GM03348 (cell line): ENCODE data around the gene ANKRD13C.

Experiments used
- DNase-seq: peaks from one replicate; pipeline ENCODE4 v3.0.0; 2012; ENCODE audit warnings: low spot score

Gene ANKRD13C

GRCh38 chr1:70295749-70296148 is 58.8 kb downstream of the ANKRD13C start:
- DNase-seq, result no peak

- DNase-seq, result no peak
These were observed 61.2 kb downstream of the ANKRD13C start for GRCh38 chr1:70293186-70293843.

DNA sequence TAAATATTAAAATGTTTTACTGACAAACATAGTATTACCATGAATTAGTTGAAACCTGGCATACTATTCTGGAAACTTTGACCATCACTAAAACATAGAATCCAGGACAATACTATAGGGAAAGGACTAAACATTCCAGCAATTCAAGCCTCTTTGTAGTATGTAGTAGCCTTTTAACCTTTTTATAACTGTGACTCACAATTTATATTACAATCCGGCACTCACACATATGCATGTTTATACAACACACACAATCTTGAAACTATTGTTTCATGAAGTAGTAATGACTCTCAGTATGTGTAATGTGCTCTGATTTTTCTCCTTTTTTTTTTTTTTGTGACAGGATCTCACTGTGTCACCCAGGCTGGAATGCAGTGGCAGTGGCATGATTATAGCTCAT is 64.3 kb downstream of the ANKRD13C start:
- no peak for DNase-seq

DNA sequence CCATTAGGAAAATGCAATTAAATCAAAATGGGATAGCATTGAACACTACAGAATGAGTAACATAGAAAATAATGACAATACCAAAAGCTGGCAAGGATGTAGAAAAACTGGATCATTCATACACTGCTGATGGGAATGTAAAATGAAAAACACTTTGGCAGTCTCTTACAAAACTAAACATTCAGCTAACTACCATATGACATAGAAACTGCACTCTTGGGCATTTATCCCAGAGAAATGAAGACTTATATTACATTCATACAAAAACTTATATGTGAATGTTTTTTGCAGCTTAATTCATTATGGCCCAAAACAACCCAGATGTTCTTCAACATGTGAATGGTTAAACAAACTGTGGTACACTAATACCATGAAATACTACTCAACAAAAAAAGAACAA is 66.4 kb downstream of the ANKRD13C start:
- no peak for DNase-seq

GRCh38 chr1:70286453-70286852 is 68.1 kb downstream of the ANKRD13C start:
- DNase-seq, result no peak

DNA sequence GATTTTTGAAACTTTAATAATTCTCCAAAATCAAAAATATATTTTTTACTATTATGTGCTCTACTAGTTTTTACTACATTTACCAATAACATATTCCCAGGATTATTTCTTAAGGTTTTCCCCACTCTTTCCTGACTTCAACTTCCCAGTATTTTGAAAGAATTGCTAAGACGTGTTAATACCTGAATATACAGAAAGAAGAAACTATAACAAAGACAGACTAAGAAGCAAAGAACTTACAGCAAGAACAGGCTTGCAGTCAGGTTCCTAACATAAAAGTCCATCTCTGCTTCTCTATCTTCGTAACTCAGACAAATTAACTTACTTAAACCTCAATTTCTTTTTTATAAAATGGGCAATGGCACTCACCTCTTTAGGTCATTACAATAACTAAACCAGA is 70.2 kb downstream of the ANKRD13C start:
- no peak for DNase-seq

- DNase-seq, result no peak
These were observed 75.8 kb downstream of the ANKRD13C start for GRCh38 chr1:70278710-70279109.

DNA sequence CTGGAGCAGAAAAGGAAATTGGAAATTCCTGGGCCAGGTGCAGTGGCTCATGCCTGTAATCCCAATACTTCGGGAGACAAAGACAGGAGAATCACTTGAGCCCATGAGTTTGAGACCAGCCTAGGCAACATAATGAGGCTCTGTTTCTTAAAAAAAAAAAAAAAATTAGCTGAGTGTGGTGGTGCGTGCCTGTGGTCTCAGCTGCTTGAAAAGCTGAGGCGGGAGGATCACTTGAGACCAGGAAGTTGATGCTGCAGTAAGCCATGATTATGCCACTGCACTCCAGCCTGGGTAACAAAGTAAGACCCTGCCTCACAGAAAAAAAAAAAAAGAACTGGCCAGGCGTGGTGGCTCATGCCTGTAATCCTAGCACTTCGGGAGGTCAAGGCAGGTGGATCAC is 76.6 kb downstream of the ANKRD13C start:
- DNase-seq, result no peak

DNA sequence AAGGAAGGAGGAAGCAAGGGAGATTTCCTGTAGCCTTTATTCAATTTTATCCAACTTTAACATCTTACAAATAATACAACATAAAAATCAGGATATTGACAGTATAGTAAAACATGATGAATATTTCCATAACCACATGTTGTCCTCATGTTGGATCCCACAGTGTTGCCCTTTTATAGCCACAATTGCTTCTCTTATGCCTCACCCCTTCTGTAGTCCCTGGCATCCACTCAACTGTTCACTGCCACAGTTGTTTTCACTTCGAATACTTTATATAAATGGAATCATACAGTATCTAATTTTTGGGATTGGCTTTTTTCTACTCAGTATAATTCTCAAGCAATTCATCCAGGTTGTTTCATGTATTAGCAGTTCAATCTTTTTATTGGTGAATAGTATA is 88.6 kb downstream of the ANKRD13C start:
- no peak for DNase-seq

DNA sequence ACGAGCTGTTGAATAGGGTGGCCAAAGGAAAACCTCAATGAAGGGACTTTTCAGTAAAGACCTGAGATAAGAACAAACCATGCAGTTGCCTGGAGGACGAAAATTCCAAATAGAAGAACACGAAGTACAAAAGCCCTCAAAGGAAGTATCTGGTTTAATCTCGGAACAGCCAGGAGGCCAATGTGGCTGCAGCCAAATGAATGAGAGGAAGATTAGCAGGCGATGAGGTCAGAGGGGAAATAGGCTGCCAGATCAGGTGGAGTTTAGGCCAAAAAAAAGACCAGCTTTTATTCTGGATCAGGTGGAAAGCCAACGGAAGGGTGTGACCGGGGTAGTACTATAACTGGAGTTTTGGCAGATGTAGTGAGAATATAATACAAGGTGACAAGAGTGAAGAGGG is 89.7 kb downstream of the ANKRD13C start:
- no peak for DNase-seq

GRCh38 chr1:70256664-70257063 is 97.9 kb downstream of the ANKRD13C start:
- DNase-seq, result no peak

DNA sequence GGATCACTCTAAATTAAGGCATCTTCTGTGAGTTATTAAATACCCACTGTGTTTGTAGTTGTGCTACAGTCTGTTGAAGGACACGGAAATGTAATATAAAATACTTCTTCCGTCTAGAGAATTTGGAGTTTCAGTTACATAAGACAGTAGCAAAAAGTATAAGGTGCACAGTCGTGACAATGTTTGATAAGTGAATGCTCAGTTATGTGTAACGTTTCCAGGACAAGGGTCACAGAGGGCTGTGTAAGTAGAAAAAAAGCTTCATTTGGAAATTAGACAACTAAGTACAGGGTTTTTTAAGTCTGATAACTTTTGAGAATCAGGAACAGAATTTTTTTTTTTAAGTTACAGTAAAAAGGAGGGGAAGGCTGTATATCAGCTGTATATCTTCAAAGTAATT is 105.8 kb downstream of the ANKRD13C start:
- DNase-seq, result no peak

DNA sequence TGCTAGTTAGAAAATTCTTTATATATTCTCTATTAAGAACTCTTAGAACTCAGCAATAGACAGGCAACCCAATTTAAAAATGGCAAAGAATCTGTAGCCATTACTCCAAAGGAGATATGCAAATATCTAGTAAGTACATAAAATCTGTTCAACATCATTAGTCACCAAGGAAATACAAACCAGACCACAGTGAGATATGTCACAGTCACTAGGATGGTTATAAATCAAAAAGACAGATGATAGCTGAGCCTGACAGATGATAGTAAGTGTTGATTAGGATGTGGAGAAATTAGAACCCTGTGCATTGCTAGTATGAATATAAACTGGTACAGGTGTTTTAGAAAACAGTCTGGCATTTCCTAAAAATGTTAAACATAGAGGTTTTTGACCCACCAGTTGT is 106.8 kb downstream of the ANKRD13C start:
- DNase-seq, result no peak

DNA sequence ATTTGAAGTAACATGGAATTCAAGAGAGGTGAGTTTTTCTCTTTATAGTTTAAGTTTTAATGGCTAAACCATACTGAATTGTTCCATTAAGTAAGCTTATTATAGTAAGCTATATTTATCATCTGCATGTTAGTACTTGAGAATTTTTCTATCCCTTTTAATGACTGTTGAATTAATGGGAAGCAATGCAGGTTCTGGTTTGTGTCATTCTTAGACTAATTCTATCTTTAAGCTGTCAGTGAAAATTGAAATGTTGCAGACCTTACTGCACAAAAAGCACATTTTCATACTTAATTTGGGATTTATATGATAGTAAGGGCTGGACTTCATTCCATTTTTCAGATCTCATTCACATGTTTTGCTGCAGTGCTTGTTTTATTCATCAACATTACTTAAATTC is 107.4 kb downstream of the ANKRD13C start:
- DNase-seq, result no peak

GRCh38 chr1:70239940-70240339 is 114.6 kb downstream of the ANKRD13C start:
- DNase-seq, result no peak

GRCh38 chr1:70234733-70235132 is 119.8 kb downstream of the ANKRD13C start:
- DNase-seq, result no peak

- no peak for DNase-seq
These were observed 123.0 kb downstream of the ANKRD13C start for GRCh38 chr1:70231475-70231874.

DNA sequence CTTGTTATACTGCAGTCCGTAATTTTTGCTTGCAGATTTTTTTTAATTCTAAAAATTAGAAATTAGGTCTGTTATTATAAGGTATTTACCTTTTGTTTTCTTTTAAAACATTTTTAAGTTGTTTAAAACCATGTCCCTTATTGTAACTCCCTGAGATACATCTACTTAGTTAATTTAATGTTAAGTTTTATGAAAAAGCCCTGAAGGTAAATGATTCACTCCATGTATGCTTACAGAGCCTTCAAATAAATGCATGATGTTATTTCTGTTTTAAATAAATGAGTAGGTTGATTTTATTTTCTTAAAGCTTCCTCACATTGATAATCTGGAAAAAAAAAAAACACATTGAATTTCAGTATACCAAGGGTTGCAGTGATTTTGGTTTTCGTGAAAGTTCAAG is 125.9 kb downstream of the ANKRD13C start:
- DNase-seq, result no peak

DNA sequence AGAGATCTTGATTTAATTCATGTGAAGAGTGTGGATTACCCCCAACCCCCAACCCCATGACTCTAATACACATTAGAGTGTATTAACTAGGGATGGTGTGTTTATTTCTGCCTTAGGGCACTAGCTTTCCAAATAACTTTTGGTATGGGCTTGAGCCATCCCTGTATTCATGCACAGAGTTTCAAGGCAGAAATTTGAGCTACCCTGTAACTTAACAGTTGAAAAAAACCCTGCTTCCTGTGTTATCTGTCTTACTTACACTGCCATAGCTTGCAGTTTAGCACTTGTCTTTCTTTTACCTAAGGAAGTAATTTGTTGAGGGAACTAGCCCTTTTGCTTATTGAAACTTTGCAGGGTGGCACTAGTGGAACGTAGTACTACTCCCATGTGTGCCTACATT is 127.1 kb downstream of the ANKRD13C start:
- DNase-seq, result no peak

GRCh38 chr1:70224954-70225353 is 129.6 kb downstream of the ANKRD13C start:
- no peak for DNase-seq

DNA sequence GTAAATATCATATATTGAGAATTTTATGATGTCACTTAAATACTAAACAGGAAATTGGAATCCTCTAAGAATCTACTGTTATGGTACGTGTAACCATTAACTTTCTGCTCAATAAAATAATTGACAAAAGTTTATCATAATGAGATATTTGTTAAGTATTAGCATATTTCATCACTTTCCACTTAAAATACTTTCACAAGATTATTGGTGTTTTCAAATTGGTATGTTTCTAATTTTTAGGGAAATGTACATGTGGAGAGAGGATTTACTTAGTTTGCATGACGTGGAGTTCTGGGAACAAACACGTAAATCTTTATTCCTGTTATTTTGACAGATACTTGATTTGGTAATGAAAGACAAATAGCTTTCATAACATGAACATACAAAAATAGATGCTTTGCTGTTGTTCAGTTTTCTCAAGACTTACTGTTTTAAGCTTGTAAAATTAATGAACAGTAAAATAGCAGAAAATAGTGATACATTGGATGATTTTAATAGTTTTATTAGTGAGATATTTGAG is 131.7 kb downstream of the ANKRD13C start:
- no peak for DNase-seq

DNA sequence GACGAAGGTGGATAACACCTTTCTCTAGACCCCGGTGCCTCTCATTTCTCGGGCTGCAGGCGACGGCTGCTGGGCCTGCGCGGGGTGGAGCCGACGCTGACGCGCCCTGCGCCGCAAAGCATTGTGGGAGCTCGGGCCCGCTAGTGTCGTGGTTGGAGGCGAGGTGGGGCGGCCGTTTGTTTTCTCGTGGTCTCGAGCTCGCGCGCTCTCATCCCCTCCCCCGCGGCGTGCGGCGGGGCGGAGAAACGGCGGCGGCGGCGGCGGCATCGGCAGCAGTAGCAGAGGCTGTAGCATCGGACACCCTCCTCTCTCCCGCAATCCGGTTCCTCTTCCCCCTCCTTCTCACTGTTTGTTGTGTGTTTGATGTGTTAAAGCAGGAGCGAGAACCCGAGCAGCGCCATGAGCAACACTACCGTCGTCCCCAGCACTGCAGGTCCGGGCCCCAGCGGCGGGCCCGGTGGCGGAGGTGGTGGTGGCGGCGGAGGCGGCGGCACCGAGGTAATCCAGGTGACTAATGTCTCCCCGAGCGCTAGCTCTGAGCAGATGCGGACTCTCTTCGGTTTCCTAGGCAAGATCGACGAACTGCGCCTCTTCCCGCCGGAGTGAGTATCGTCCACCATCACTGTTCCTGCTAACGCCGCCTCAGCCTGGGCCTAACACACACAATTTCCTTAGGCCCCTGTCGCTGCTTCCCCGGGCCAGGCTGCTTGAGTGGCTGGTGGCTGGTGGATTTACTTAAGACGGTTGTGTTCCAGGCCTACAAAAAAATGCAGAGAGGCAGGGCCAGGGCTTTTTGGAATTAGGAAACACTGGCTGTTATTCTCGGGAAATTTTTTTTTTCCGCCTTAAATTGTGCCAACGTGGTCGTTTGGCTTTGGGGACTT is 133.0 kb downstream of the ANKRD13C start, which contains the start of gene SRSF11:
SRSF11 (plus strand) TSS at position 143 of the 884 bp plus-strand sequence; CDS start at position 400, 257 bp downstream.
- peak; percentile 96 for DNase-seq

GRCh38 chr1:70220517-70221237 is 133.8 kb downstream of the ANKRD13C start:
- DNase-seq, result no peak
